CD4-positive, alpha-beta memory T cell (primary cell): ENCODE measurements around the gene PCDHGA9. TPM values are rescaled to one million over a fixed set of nuclear protein-coding genes. Genes with fewer than 3 reads are reported as not detected.
A peak's percentile ranks its signal among the peaks of the same experiment; 100 is the strongest.
"Not testable (repeated sequence)": the region's sequence is repeated elsewhere in the genome, so short reads cannot be mapped to it uniquely, and the experiment has no call there.

Experiments used
- CTCF ChIA-PET: fragments of 350-600 bp; sonication (Branson Sonifier 250); formaldehyde crosslinking; loops from one replicate; lab custom pipeline; 2021; ENCODE audit warnings: inconsistent platforms; ENCODE audit not compliant: partially characterized antibody; lab: Charles Lee
- POLR2A ChIA-PET: fragments of 350-600 bp; sonication (Branson Sonifier 250); formaldehyde crosslinking; loops from one replicate; lab custom pipeline; 2021; ENCODE audit not compliant: partially characterized antibody; lab: Charles Lee
- DNase-seq, 5 donors: peaks; one replicate each; pipeline versions ENCODE4 v3.0.0 to v3.0.0-alpha.2; 2020 to 2022; ENCODE audit warnings: mixed read lengths in 1 of 5
- H3K27ac ChIP-seq: one replicate; pipeline ENCODE4 v1.7.0; 2013; ENCODE audit warnings: low read depth, low read length
- H3K27me3 ChIP-seq: 2 replicates; pipeline ENCODE4 v1.7.0; 2013; ENCODE audit warnings: mild to moderate bottlenecking, low read length, moderate library complexity; ENCODE audit not compliant: insufficient read depth
- H3K36me3 ChIP-seq: 2 replicates; pipeline ENCODE4 v1.7.0; 2013; ENCODE audit warnings: mild to moderate bottlenecking, low read length, moderate library complexity; ENCODE audit not compliant: insufficient read depth
- H3K4me1 ChIP-seq: 2 replicates; pipeline ENCODE4 v1.7.0; 2013; ENCODE audit warnings: mild to moderate bottlenecking, low read length, moderate library complexity; ENCODE audit not compliant: insufficient read depth
- H3K4me3 ChIP-seq, 2 donors: one replicate each; pipeline ENCODE4 v1.7.0; 2013; ENCODE audit warnings: low read length in 2 of 2, mild to moderate bottlenecking in 1 of 2
- H3K9me3 ChIP-seq, 2 donors: one replicate each; pipeline ENCODE4 v1.7.0; 2013; ENCODE audit warnings: low read length in 2 of 2, control low read depth in 1 of 2; ENCODE audit not compliant: control insufficient read depth in 1 of 2
- H3K27ac Mint-ChIP-seq, 7 donors: one replicate each; pipeline ENCODE4 v1.8.0; 2020 to 2021; ENCODE audit warnings: mixed read lengths in 7 of 7, mild to moderate bottlenecking in 6 of 7, inconsistent platforms in 3 of 7, moderate library complexity in 3 of 7
- H3K27me3 Mint-ChIP-seq, 2 donors: one replicate each; pipeline ENCODE4 v1.8.0; 2020 to 2021; ENCODE audit warnings: mixed read lengths in 2 of 2
- H3K36me3 Mint-ChIP-seq, 2 donors: one replicate each; pipeline ENCODE4 v1.8.0; 2020 to 2021; ENCODE audit warnings: mixed read lengths in 2 of 2, inconsistent platforms in 1 of 2, mild to moderate bottlenecking in 1 of 2
- H3K4me1 Mint-ChIP-seq, 4 donors: one replicate each; pipeline ENCODE4 v1.8.0; 2020 to 2021; ENCODE audit warnings: mixed read lengths in 4 of 4, mild to moderate bottlenecking in 1 of 4
- H3K4me3 Mint-ChIP-seq, 8 donors: one replicate each; pipeline ENCODE4 v1.8.0; 2020 to 2021; ENCODE audit warnings: mixed read lengths in 8 of 8, mild to moderate bottlenecking in 7 of 8, moderate library complexity in 6 of 8, inconsistent platforms in 3 of 8
- H3K9me3 Mint-ChIP-seq, 8 donors: one replicate each; pipeline ENCODE4 v1.8.0; 2020 to 2021; ENCODE audit warnings: mixed read lengths in 8 of 8, mild to moderate bottlenecking in 5 of 8, inconsistent platforms in 3 of 8, moderate library complexity in 1 of 8
- intact Hi-C: fragments of 100-400 bp; cut with micrococcal nuclease; formaldehyde crosslinking; loops from one replicate; pipeline ENCODE4 v1.15.1; 2023
- polyA plus RNA-seq, 2 donors: library from polyadenylated mRNA; unstranded; fragments of 300-500 nt; fragmentation: Illumina TruSeq; gene quantifications; one replicate each; pipeline ENCODE4 v1.2.3, GENCODE V29; 2021
- total RNA-seq, 2 experiments: library from RNA; stranded (reverse); gene quantifications; one replicate each; pipeline ENCODE4 v1.2.3, GENCODE V29; 2021

The PCDHGA9 gene
- total and polyA plus RNA-seq, 4 experiments from 2014 or later = 0.09 to 0.25 (median 0.17) TPM; not detected in 1

- intact Hi-C loops = no loop called here
- peaks cover 41 to 42% of the 10 kb centered on the region in 2 donors for H3K27me3 Mint-ChIP-seq
- H3K27ac Mint-ChIP-seq = peak overlapping the region in 1 of 7 donors; percentile 13
- peaks cover 6 to 7% of the 10 kb centered on the region in 2 donors for H3K36me3 Mint-ChIP-seq
- ChIA-PET CTCF (interaction anchor here (1.0 to 2.5 kb wide), 3 partner anchors 8 to 153 kb away, joined by 3 to 17 read pairs (median 3); no protein-coding TSS in a partner anchor), POLR2A (no interaction called here)
- H3K4me3 ChIP-seq = no peak overlapping the region
- H3K4me1 Mint-ChIP-seq = peaks cover 4 to 11% (median 8%) of the 10 kb centered on the region in 4 donors
- peaks cover 18% of the 10 kb centered on the region for H3K27me3 ChIP-seq
- H3K36me3 ChIP-seq = no peaks in the 10 kb centered on the region
- H3K4me1 ChIP-seq = peaks cover 6% of the 10 kb centered on the region
- no peak overlapping the region for H3K27ac ChIP-seq
- DNase-seq = no peak
- H3K9me3 ChIP-seq = no peaks in the 10 kb centered on the region
- H3K4me3 Mint-ChIP-seq = no peak overlapping the region
- H3K9me3 Mint-ChIP-seq = peaks cover 0 to 69% (median 50%) of the 10 kb centered on the region in 8 donors
These were observed 30.8 kb upstream of the PCDHGA9 start for GRCh38 chr5:141371572-141372475.

- H3K36me3 Mint-ChIP-seq = peaks cover 6 to 7% of the 10 kb centered on the region in 2 donors
- Histone ChIP-seq H3K27ac (no peak within 1 kb of the TSS), H3K36me3 (no peaks in the 10 kb centered on the region), H3K4me1 (peaks cover 6% of the 10 kb centered on the region), H3K9me3 (no peaks in the 10 kb centered on the region), H3K27me3 (peaks cover 9% of the 10 kb centered on the region), H3K4me3 (no peak within 1 kb of the TSS)
- intact Hi-C loops = no loop called here
- peaks cover 4 to 11% (median 8%) of the 10 kb centered on the region in 4 donors for H3K4me1 Mint-ChIP-seq
- peak within 1 kb of the TSS in 7 of 8 donors; percentile 12 to 64 (median 61) for H3K4me3 Mint-ChIP-seq
- POLR2A ChIA-PET = no interaction called here
- peaks cover under 1 to 82% (median 51%) of the 10 kb centered on the region in 8 donors for H3K9me3 Mint-ChIP-seq
- H3K27ac Mint-ChIP-seq = no peak within 1 kb of the TSS
- H3K27me3 Mint-ChIP-seq = peaks cover 34 to 36% of the 10 kb centered on the region in 2 donors
- DNase-seq = no peak
- CTCF ChIA-PET = interaction anchor here (0.9 to 2.2 kb wide), 4 partner anchors 39 to 193 kb away, joined by 3 to 8 read pairs (median 4); partner anchors contain the start of genes PCDHGA1 and PCDHGA10
These were observed 28.8 kb upstream of the PCDHGA9 start, which contains the start of gene PCDHGA6 for GRCh38 chr5:141373673-141374317. PCDHGA6 (plus strand) TSS chr5:141373891; CDS start chr5:141374084, 193 bp downstream.

- peaks cover 9% of the 10 kb centered on the region for H3K27me3 ChIP-seq
- H3K27me3 Mint-ChIP-seq = peaks cover 36 to 38% of the 10 kb centered on the region in 2 donors
- H3K9me3 Mint-ChIP-seq = peaks cover 2 to 82% (median 54%) of the 10 kb centered on the region in 8 donors
- H3K27ac Mint-ChIP-seq = no peak overlapping the region
- H3K4me1 ChIP-seq = peaks cover 6% of the 10 kb centered on the region
- CTCF ChIA-PET = interaction anchor here (1.5 to 2.2 kb wide), 2 partner anchors 149 to 192 kb away, joined by 4 to 8 read pairs; no protein-coding TSS in a partner anchor
- intact Hi-C loops = no loop called here
- DNase-seq = no peak
- H3K4me3 Mint-ChIP-seq = peak overlapping the region in 2 of 8 donors; percentile 9 to 33
- no peaks in the 10 kb centered on the region for H3K9me3 ChIP-seq
- no peak overlapping the region for H3K27ac ChIP-seq
- peaks cover 3 to 9% (median 8%) of the 10 kb centered on the region in 4 donors for H3K4me1 Mint-ChIP-seq
- POLR2A ChIA-PET = no interaction called here
- H3K4me3 ChIP-seq = no peak overlapping the region
- peaks cover 6 to 7% of the 10 kb centered on the region in 2 donors for H3K36me3 Mint-ChIP-seq
- no peaks in the 10 kb centered on the region for H3K36me3 ChIP-seq
These were observed 28.0 kb upstream of the PCDHGA9 start for GRCh38 chr5:141374627-141375026.

DNA sequence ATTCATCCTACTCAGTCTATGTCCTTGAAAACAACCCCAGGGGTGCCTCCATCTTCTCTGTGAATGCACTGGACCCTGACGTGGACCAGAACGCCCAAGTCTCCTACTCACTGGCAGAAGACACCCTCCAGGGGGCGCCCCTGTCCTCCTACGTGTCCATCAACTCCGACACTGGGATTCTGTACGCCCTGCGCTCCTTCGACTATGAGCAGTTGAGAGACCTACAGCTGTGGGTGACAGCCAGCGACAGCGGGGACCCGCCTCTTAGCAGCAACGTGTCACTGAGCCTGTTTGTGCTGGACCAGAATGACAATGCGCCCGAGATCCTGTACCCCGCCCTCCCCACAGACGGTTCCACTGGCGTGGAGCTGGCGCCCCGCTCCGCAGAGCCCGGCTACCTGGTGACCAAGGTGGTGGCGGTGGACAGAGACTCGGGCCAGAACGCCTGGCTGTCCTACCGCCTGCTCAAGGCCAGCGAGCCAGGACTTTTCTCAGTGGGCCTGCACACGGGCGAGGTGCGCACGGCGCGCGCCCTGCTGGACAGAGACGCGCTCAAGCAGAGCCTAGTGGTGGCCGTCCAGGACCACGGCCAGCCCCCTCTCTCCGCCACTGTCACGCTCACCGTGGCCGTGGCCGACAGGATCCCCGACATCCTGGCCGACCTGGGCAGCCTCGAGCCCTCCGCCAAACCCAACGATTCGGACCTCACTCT, 27.0 kb upstream of the PCDHGA9 start:
- H3K27ac Mint-ChIP-seq, DNase-seq, H3K4me1 Mint-ChIP-seq, H3K4me1 ChIP-seq, H3K36me3 ChIP-seq, intact Hi-C loops, H3K4me3 ChIP-seq, H3K4me3 Mint-ChIP-seq, H3K9me3 ChIP-seq, H3K27ac ChIP-seq, POLR2A ChIA-PET, H3K27me3 ChIP-seq, H3K36me3 Mint-ChIP-seq: not testable (repeated sequence)
- peaks cover 32% of the 10 kb centered on the region in 2 donors for H3K27me3 Mint-ChIP-seq
- CTCF ChIA-PET = interaction anchor here (1.5 to 2.2 kb wide), 2 partner anchors 148 to 191 kb away, joined by 4 to 8 read pairs; no protein-coding TSS in a partner anchor
- peaks cover 2 to 80% (median 55%) of the 10 kb centered on the region in 8 donors for H3K9me3 Mint-ChIP-seq

GRCh38 chr5:141382469-141383294, 19.9 kb upstream of the PCDHGA9 start, which contains the start of gene PCDHGA7:
PCDHGA7 (plus strand) TSS chr5:141382742; CDS start chr5:141382900, 158 bp downstream.
- no peak for DNase-seq
- Histone ChIP-seq H3K9me3 (peaks cover 0 to 3% of the 10 kb centered on the region in 2 donors), H3K4me3 (peak within 1 kb of the TSS in 1 of 2 donors; percentile 23), H3K36me3 (no peaks in the 10 kb centered on the region), H3K27me3 (peaks cover 19% of the 10 kb centered on the region), H3K27ac (no peak within 1 kb of the TSS), H3K4me1 (no peaks in the 10 kb centered on the region)
- Mint-ChIP-seq H3K36me3 (peaks cover 3 to 6% of the 10 kb centered on the region in 2 donors), H3K4me1 (peaks cover 0 to 2% (median 0%) of the 10 kb centered on the region in 4 donors), H3K4me3 (peak within 1 kb of the TSS; percentile 36 to 81 (median 66)), H3K27ac (no peak within 1 kb of the TSS), H3K27me3 (peaks cover 40 to 45% of the 10 kb centered on the region in 2 donors), H3K9me3 (peaks cover 2 to 82% (median 54%) of the 10 kb centered on the region in 8 donors)
- ChIA-PET CTCF (no interaction called here), POLR2A (no interaction called here)
- intact Hi-C loops = no loop called here

DNA sequence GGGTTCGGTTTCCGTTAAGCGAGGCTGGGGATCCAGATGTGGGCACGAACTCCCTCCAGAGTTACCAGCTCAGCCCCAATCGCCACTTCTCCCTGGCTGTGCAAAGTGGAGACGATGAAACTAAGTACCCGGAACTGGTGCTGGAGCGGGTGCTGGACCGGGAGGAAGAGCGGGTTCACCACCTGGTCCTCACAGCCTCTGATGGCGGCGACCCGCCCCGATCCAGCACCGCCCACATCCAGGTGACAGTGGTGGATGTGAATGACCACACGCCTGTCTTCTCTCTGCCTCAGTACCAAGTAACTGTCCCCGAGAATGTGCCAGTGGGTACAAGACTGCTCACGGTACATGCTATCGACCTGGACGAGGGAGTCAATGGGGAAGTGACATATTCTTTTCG, 19.2 kb upstream of the PCDHGA9 start:
- H3K9me3 Mint-ChIP-seq = peaks cover 2 to 84% (median 55%) of the 10 kb centered on the region in 8 donors
- no peak overlapping the region for H3K4me3 ChIP-seq
- CTCF ChIA-PET = no interaction called here

More for the DNA sequence above, 19.2 kb upstream of the PCDHGA9 start:
- H3K27ac ChIP-seq = no peak overlapping the region
- peak overlapping the region in 2 of 8 donors; percentile 24 to 72 for H3K4me3 Mint-ChIP-seq
- H3K36me3 Mint-ChIP-seq = peaks cover 3 to 6% of the 10 kb centered on the region in 2 donors
- H3K4me1 ChIP-seq = no peaks in the 10 kb centered on the region
- H3K4me1 Mint-ChIP-seq = peaks cover 0 to 2% (median under 1%) of the 10 kb centered on the region in 4 donors
- H3K27me3 ChIP-seq = peaks cover 19% of the 10 kb centered on the region
- intact Hi-C loops = no loop called here
- DNase-seq = no peak
- H3K9me3 ChIP-seq = peaks cover 0 to 3% of the 10 kb centered on the region in 2 donors
- peaks cover 42 to 47% of the 10 kb centered on the region in 2 donors for H3K27me3 Mint-ChIP-seq
- no peak overlapping the region for H3K27ac Mint-ChIP-seq
- POLR2A ChIA-PET = no interaction called here
- no peaks in the 10 kb centered on the region for H3K36me3 ChIP-seq
